Kidney epithelial cell (primary cell): Measurements from ENCODE around the gene CHST2. TPM values are rescaled to one million over a fixed set of nuclear protein-coding genes. Genes with fewer than 3 reads are reported as not detected.

Experiments used
- DNase-seq: peaks from one replicate; pipeline ENCODE4 v3.0.0-alpha.2; 2010; ENCODE audit warnings: low read depth
- H3K27me3 ChIP-seq: 2 replicates; pipeline ENCODE4 v1.6.0; 2011; ENCODE audit warnings: low read length; ENCODE audit not compliant: control insufficient read depth, insufficient read depth
- H3K36me3 ChIP-seq: 2 replicates; pipeline ENCODE4 v1.5.1; 2011; ENCODE audit warnings: low read length; ENCODE audit not compliant: control insufficient read depth, insufficient read depth
- H3K4me3 ChIP-seq: 2 replicates; pipeline ENCODE4 v1.5.1; 2011; ENCODE audit warnings: low read depth, mild to moderate bottlenecking, control low read depth, low read length
- CTCF ChIP-seq: IDR thresholded peaks from 2 replicates; pipeline ENCODE4 v1.5.1; 2011; ENCODE audit warnings: mild to moderate bottlenecking, moderate library complexity, low read length, control low read depth, inconsistent platforms; ENCODE audit not compliant: insufficient read depth, poor library complexity, severe bottlenecking
- total RNA-seq: library from RNA; depleted of rRNA; stranded (reverse); fragments of >200 nt; gene quantifications from 2 replicates; pipeline ENCODE4 v1.2.3, GENCODE V29; 2015

Gene CHST2
- total RNA-seq, 1 donor from 2014 or later: 14.5 TPM

GRCh38 chr3:143119974-143120715 is 574 bp downstream of the CHST2 start:
- H3K4me3 ChIP-seq: peak overlapping the region; percentile 90
- TF ChIP-seq CTCF: no peak
- DNase-seq: no peak
- peaks cover 2% of the 10 kb centered on the region for H3K36me3 ChIP-seq
- no peaks in the 10 kb centered on the region for H3K27me3 ChIP-seq

DNA sequence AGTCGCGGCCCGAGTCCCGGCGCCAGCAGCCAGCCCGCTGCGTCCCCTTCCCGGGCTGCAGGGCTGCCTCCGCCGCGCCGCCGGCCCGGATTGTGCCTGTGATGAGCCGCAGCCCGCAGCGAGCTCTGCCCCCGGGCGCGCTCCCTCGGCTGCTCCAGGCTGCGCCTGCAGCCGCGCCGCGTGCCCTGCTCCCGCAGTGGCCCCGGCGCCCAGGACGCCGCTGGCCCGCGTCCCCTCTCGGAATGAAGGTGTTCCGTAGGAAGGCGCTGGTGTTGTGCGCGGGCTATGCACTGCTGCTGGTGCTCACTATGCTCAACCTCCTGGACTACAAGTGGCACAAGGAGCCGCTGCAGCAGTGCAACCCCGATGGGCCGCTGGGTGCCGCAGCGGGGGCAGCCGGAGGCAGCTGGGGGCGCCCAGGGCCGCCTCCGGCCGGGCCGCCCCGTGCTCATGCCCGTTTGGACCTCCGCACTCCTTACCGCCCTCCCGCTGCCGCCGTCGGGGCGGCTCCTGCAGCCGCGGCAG is 1.2 kb downstream of the CHST2 start:
- Histone ChIP-seq H3K36me3 (peaks cover 2% of the 10 kb centered on the region), H3K4me3 (peak overlapping the region; percentile 90), H3K27me3 (no peaks in the 10 kb centered on the region)
- DNase-seq: no peak
- TF ChIP-seq CTCF: peak; percentile 12

DNA sequence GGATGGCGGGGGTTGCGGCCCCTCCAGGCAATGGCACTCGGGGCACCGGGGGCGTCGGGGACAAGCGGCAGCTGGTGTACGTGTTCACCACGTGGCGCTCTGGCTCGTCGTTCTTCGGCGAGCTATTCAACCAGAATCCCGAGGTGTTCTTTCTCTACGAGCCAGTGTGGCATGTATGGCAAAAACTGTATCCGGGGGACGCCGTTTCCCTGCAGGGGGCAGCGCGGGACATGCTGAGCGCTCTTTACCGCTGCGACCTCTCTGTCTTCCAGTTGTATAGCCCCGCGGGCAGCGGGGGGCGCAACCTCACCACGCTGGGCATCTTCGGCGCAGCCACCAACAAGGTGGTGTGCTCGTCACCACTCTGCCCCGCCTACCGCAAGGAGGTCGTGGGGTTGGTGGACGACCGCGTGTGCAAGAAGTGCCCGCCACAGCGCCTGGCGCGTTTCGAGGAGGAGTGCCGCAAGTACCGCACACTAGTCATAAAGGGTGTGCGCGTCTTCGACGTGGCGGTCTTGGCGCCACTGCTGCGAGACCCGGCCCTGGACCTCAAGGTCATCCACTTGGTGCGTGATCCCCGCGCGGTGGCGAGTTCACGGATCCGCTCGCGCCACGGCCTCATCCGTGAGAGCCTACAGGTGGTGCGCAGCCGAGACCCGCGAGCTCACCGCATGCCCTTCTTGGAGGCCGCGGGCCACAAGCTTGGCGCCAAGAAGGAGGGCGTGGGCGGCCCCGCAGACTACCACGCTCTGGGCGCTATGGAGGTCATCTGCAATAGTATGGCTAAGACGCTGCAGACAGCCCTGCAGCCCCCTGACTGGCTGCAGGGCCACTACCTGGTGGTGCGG is 1.9 kb downstream of the CHST2 start:
- DNase-seq: no peak
- Histone ChIP-seq H3K36me3 (peaks cover 2% of the 10 kb centered on the region), H3K27me3 (no peaks in the 10 kb centered on the region), H3K4me3 (peak overlapping the region; percentile 90)
- TF ChIP-seq CTCF: peak; percentile 72

DNA sequence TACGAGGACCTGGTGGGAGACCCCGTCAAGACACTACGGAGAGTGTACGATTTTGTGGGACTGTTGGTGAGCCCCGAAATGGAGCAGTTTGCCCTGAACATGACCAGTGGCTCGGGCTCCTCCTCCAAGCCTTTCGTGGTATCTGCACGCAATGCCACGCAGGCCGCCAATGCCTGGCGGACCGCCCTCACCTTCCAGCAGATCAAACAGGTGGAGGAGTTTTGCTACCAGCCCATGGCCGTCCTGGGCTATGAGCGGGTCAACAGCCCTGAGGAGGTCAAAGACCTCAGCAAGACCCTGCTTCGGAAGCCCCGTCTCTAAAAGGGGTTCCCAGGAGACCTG is 2.5 kb downstream of the CHST2 start:
- H3K4me3 ChIP-seq: no peak overlapping the region
- H3K36me3 ChIP-seq: peaks cover 2% of the 10 kb centered on the region
- TF ChIP-seq CTCF: no peak
- DNase-seq: no peak
- H3K27me3 ChIP-seq: no peaks in the 10 kb centered on the region

DNA sequence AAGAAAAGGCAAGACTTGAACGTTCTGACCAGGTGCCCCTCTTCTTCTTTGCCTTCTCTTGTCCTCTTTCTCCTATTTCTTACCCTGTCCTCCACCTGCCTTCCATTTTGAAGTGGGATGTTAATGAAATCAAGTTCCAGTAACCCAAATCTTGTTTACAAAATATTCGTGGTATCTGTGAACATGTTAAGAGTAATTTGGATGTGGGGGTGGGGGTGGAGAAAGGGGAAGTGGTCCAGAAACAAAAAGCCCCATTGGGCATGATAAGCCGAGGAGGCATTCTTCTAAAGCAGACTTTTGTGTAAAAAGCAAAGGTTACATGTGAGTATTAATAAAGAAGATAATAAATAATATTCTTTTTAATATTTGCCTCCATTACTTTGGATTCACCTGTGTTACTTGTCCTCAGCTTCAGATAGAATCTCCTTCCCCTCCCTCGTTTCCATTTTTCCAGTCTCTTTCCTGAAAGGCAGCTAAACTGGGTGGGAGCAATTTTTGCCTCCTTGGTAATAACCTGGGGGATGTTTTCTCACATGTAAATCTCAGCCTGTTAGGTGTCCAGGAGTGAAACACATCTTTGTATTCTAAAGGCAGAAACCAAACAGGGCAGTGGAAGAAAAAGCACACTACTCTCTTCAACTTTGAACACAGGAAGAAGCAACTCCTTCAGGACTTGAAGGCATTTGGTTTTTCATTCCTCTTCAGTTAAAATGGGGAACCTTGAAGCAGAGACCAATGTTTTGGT is 3.2 kb downstream of the CHST2 start:
- H3K36me3 ChIP-seq: peaks cover 2% of the 10 kb centered on the region
- DNase-seq: no peak
- no peak for TF ChIP-seq CTCF
- no peak overlapping the region for H3K4me3 ChIP-seq
- H3K27me3 ChIP-seq: no peaks in the 10 kb centered on the region
